ENCODE measurements around the gene OOSP4B.

Gene OOSP4B

DNA sequence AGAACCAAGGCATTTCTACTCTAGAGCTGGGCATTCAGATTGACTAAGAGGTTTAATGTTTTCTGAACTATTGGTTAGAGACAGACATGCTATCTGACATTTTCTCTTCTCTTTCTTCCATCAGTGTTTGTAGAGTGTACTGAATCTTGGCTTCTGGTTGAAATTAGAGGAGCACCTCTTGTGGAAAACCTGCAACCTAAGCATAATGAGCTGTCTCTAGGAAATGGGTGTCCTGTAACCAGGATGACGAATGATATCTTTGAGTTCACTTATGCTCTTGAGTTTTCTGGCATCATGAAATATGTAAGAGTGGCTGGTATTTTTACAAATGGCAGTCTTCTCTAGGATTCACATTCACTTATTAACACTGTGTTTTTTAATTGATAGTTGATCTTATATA is 33.8 kb upstream of the OOSP4B start:
- H3K27ac ChIP-seq (ENCODE audit: poor library complexity, severe bottlenecking) = no peak overlapping the region
- no peaks in the 10 kb centered on the region for H3K4me1 ChIP-seq (ENCODE audit: insufficient read depth, poor library complexity, severe bottlenecking)
- H3K27me3 ChIP-seq (ENCODE audit: insufficient read depth, poor library complexity, severe bottlenecking) = no peaks in the 10 kb centered on the region
- TF ChIP-seq, protein P1, sequence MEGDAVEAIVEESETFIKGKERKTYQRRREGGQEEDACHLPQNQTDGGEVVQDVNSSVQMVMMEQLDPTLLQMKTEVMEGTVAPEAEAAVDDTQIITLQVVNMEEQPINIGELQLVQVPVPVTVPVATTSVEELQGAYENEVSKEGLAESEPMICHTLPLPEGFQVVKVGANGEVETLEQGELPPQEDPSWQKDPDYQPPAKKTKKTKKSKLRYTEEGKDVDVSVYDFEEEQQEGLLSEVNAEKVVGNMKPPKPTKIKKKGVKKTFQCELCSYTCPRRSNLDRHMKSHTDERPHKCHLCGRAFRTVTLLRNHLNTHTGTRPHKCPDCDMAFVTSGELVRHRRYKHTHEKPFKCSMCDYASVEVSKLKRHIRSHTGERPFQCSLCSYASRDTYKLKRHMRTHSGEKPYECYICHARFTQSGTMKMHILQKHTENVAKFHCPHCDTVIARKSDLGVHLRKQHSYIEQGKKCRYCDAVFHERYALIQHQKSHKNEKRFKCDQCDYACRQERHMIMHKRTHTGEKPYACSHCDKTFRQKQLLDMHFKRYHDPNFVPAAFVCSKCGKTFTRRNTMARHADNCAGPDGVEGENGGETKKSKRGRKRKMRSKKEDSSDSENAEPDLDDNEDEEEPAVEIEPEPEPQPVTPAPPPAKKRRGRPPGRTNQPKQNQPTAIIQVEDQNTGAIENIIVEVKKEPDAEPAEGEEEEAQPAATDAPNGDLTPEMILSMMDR (IDR thresholded peaks at IDR 0.05; ENCODE audit: poor library complexity, severe bottlenecking) = no peak
- H3K36me3 ChIP-seq (ENCODE audit: low read depth) = no peaks in the 10 kb centered on the region
- DNase-seq (ENCODE audit: low spot score) (no peak), ATAC-seq (ENCODE audit: low read depth) (no peak)
- no peaks in the 10 kb centered on the region for H3K9me3 ChIP-seq (ENCODE audit: severe bottlenecking)
- no peak overlapping the region for H3K4me3 ChIP-seq (ENCODE audit: severe bottlenecking)

DNA sequence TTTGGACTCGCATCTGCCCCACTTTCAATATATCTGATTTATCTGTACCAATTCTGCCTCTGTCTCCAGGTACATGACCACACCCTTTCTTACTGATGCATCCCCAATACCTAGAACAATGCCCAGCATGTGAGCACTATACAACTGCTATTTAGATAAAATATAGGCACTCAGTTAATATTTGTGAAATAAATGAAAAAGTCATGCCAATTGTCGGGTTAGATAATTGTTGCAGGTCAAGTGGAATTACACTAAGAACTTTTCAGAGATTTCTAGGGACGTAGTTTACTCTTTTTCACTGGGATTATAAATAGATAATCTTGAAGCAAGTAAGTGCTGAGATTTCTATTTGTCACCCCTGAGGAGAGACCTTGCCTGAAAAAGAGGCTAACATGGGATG is 32.6 kb upstream of the OOSP4B start:
- DNase-seq (ENCODE audit: low spot score) = no peak
- Histone ChIP-seq H3K27ac (ENCODE audit: poor library complexity, severe bottlenecking) (no peak overlapping the region), H3K4me3 (ENCODE audit: severe bottlenecking) (no peak overlapping the region), H3K36me3 (ENCODE audit: low read depth) (no peaks in the 10 kb centered on the region), H3K27me3 (ENCODE audit: insufficient read depth, poor library complexity, severe bottlenecking) (no peaks in the 10 kb centered on the region), H3K9me3 (ENCODE audit: severe bottlenecking) (no peaks in the 10 kb centered on the region), H3K4me1 (ENCODE audit: insufficient read depth, poor library complexity, severe bottlenecking) (no peaks in the 10 kb centered on the region)
- no peak for ATAC-seq (ENCODE audit: low read depth)
- TF ChIP-seq, protein P1 (IDR thresholded peaks at IDR 0.05; ENCODE audit: poor library complexity, severe bottlenecking) = no peak

DNA sequence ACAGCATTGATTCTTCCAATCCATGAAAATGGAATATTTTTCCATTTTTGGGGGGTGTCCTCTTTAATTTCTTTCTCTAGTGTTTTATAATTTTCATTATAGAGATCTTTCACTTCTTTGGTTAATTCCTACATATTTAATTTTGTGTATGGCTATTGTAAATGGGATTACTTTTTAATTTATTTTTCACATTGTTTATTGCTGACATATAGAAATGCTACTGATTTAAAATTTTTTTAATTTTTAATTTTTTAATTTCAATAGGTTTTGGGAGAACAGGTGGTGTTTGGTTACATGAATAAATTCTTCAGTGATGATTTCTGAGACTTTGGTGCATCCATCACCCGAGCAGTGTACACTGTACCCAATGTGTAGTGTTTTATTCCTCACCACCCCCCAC is 26.6 kb upstream of the OOSP4B start:
- no peak for DNase-seq (ENCODE audit: low spot score)
- H3K36me3 ChIP-seq (ENCODE audit: low read depth) = no peaks in the 10 kb centered on the region
- H3K27me3 ChIP-seq (ENCODE audit: insufficient read depth, poor library complexity, severe bottlenecking) = no peaks in the 10 kb centered on the region
- TF ChIP-seq, protein P1 (IDR thresholded peaks at IDR 0.05; ENCODE audit: poor library complexity, severe bottlenecking) = no peak
- no peaks in the 10 kb centered on the region for H3K9me3 ChIP-seq (ENCODE audit: severe bottlenecking)
- H3K4me1 ChIP-seq (ENCODE audit: insufficient read depth, poor library complexity, severe bottlenecking) = no peaks in the 10 kb centered on the region
- H3K4me3 ChIP-seq (ENCODE audit: severe bottlenecking) = no peak overlapping the region
- no peak overlapping the region for H3K27ac ChIP-seq (ENCODE audit: poor library complexity, severe bottlenecking)
- no peak for ATAC-seq (ENCODE audit: low read depth)

GRCh38 chr11:59992425-59992824 is 24.6 kb upstream of the OOSP4B start:
- H3K36me3 ChIP-seq (ENCODE audit: low read depth) = no peaks in the 10 kb centered on the region
- no peak overlapping the region for H3K27ac ChIP-seq (ENCODE audit: poor library complexity, severe bottlenecking)
- TF ChIP-seq, protein P1 (IDR thresholded peaks at IDR 0.05; ENCODE audit: poor library complexity, severe bottlenecking) = no peak
- ATAC-seq (ENCODE audit: low read depth) = no peak
- H3K4me1 ChIP-seq (ENCODE audit: insufficient read depth, poor library complexity, severe bottlenecking) = no peaks in the 10 kb centered on the region
- H3K4me3 ChIP-seq (ENCODE audit: severe bottlenecking) = no peak overlapping the region
- H3K27me3 ChIP-seq (ENCODE audit: insufficient read depth, poor library complexity, severe bottlenecking) = peaks cover 3% of the 10 kb centered on the region
- H3K9me3 ChIP-seq (ENCODE audit: severe bottlenecking) = no peaks in the 10 kb centered on the region
- no peak for DNase-seq (ENCODE audit: low spot score)

- TF ChIP-seq, protein P1 (IDR thresholded peaks at IDR 0.05; ENCODE audit: poor library complexity, severe bottlenecking) = no peak
- Histone ChIP-seq H3K27me3 (ENCODE audit: insufficient read depth, poor library complexity, severe bottlenecking) (peaks cover 7% of the 10 kb centered on the region), H3K4me3 (ENCODE audit: severe bottlenecking) (no peak overlapping the region), H3K27ac (ENCODE audit: poor library complexity, severe bottlenecking) (no peak overlapping the region), H3K4me1 (ENCODE audit: insufficient read depth, poor library complexity, severe bottlenecking) (no peaks in the 10 kb centered on the region), H3K36me3 (ENCODE audit: low read depth) (no peaks in the 10 kb centered on the region), H3K9me3 (ENCODE audit: severe bottlenecking) (no peaks in the 10 kb centered on the region)
- no peak for DNase-seq (ENCODE audit: low spot score)
- ATAC-seq (ENCODE audit: low read depth) = no peak
Measured at GRCh38 chr11:59997800-59998199, 19.2 kb upstream of the OOSP4B start.

Data from RWPE2 (cell line).